ENCODE measurements around the gene LAG3.

Gene LAG3

GRCh38 chr12:6821591-6822425, 49.5 kb downstream of the LAG3 start, which contains the start of gene GPR162:
Gene GPR162, plus strand, starts transcription at chr12:6821821. Its CDS starts 2,078 bp downstream, at chr12:6823899.
- DNase-seq, result peak in 33 of 56 donors; percentile 22 to 82 (median 65)

GRCh38 chr12:6822426-6823135, 50.3 kb downstream of the LAG3 start:
- peak in 1 of 56 donors; percentile 40 for DNase-seq

GRCh38 chr12:6823182-6824084, 51.1 kb downstream of the LAG3 start:
- DNase-seq, result no peak

DNA sequence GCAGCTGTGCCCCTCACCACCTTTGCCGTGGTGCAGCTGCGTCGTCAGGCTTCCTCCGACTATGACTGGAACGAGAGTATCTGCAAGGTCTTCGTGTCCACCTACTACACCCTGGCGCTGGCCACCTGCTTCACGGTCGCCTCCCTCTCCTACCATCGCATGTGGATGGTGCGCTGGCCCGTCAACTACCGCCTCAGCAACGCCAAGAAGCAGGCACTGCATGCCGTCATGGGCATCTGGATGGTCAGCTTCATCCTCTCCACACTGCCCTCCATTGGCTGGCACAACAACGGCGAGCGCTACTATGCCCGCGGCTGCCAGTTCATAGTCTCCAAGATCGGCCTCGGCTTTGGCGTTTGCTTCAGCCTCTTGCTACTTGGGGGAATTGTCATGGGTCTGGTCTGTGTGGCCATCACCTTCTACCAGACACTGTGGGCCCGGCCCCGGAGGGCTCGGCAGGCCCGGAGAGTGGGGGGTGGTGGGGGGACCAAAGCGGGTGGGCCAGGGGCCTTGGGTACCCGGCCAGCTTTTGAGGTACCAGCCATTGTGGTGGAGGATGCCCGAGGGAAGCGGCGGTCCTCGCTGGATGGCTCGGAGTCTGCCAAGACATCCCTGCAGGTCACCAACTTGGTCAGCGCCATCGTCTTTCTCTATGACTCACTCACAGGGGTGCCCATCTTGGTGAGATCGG, 51.9 kb downstream of the LAG3 start:
- peak in 11 of 56 donors; percentile 14 to 32 (median 20) for DNase-seq

DNA sequence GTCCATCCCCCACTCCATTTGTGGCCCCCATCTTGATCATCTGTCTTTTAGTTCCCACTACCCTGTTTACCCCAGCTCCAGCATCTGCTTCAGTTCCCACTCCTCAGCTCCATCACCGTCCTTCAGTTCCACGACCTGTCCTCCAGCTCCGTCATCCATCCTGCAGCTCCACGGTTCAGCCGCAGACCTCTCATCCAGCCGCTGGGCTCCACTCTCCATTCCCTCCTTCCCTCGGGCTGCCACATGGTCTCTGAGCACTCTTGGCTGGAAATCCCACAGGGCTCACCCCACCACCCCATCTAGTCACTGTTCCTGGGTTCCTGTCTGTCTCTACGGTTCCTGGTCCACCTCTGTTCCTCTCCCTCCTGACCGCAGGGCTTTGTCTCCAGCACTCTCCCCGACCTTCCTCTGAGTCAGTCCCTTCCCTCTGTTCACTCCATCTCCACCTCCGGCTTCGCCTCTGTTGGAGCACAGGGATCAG, 52.6 kb downstream of the LAG3 start:
- DNase-seq, result no peak

GRCh38 chr12:6825398-6826124, 53.2 kb downstream of the LAG3 start:
- DNase-seq, result peak in 54 of 56 donors; percentile 30 to 90 (median 72)

DNA sequence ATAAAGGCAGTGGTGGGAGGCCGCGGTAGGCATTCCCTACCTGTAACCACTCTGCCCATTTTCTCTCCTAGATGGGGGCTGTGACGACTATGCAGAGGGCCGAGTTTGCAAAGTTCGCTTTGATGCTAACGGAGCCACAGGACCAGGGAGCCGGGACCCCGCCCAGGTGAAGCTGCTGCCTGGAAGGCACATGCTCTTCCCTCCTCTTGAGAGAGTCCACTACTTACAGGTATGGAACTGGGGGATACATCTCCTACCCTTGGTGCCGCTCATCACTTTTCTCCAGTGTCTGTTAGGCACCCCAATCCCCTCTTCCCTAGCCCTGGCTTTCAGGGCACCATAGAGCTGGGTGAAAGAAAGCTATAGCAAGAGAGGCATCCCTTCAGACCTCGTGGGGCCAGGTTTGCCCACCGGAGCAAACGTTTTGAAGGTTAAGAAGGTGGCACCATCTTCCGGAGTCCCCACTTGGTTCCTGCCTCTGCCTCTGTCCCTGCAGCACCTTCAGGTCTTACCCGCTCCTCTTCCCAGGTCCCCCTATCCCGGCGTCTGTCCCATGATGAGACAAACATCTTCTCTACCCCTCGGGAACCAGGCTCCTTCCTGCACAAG, 53.9 kb downstream of the LAG3 start:
- no peak for DNase-seq

- DNase-seq, result no peak
These were observed 54.6 kb downstream of the LAG3 start for GRCh38 chr12:6826734-6827436.

DNA sequence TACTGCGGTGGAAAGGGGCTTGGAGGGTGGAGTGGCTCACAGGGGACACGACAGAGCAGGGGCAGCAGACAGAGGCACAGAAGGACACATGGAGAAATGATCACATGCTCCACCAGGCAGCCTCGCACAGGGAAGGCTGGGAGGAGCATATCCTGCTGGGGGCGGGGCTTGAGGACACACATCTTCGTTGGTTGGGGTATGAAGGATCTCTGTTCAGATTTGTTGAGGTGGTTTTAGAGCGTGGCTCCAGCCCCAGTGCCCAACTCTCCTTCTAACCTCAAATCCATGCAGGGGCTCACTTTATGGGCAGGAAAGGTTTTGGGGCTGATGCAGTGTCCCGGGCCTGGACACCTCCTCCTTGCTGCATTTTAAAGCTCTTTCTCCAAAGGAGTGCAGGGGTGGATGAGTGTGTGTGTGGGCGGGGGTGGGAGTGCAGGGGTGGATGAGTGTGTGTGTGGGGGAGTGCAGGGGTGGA, 55.2 kb downstream of the LAG3 start:
- peak in 45 of 56 donors; percentile 21 to 83 (median 62) for DNase-seq

Measured in amygdala (tissue), 56 donors.